HG03066 (cell line): ENCODE measurements around the gene MYH6.
"Not testable (repeated sequence)": the region's sequence is repeated elsewhere in the genome, so short reads cannot be mapped to it uniquely, and the experiment has no call there.

Experiments used
- ATAC-seq: cut with Tn5 transposase; IDR thresholded peaks from one replicate; pipeline ENCODE4 v1.9.1; 2021; ENCODE audit warnings: low read depth; ENCODE audit not compliant: unreplicated experiment

The MYH6 gene

DNA sequence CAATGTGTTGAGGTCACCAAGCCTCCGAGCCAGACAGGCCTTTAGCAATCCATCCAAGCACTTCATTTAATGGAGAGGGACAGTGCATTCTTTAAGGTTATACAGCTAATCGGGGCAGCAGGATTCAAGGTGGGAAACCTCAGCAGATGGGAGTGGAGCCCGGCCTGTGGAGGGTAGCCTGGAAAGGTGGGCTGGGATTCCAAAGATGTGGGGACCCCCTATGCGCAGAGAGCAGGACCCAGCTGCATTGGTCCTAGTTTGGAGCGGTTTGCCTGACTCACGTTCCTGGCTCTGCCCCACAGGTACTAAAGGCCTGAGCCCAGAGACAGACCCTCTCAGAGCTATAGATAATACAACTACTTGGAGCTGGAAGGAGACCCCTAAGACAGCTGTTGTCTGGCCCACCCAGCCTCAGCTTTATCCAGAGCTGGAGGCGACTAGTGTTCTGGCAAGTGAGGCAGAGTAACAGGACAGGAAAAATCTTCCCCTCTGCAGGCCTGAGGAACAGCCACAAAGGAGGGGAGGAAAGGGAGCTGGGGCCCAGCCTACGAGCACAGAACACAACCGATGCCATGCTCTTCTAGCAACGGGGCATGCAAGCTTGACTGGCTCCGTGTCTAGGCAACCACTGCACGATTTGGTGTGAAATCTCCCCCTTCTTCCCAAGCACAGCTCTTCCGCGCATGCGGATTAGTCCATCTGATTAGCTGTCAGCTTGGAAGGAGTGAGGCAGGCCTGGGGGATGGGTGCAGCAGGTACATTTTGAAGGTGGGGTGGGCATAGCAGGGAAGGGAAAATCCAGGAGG is 28.5 kb upstream of the MYH6 start:
- no peak for ATAC-seq

DNA sequence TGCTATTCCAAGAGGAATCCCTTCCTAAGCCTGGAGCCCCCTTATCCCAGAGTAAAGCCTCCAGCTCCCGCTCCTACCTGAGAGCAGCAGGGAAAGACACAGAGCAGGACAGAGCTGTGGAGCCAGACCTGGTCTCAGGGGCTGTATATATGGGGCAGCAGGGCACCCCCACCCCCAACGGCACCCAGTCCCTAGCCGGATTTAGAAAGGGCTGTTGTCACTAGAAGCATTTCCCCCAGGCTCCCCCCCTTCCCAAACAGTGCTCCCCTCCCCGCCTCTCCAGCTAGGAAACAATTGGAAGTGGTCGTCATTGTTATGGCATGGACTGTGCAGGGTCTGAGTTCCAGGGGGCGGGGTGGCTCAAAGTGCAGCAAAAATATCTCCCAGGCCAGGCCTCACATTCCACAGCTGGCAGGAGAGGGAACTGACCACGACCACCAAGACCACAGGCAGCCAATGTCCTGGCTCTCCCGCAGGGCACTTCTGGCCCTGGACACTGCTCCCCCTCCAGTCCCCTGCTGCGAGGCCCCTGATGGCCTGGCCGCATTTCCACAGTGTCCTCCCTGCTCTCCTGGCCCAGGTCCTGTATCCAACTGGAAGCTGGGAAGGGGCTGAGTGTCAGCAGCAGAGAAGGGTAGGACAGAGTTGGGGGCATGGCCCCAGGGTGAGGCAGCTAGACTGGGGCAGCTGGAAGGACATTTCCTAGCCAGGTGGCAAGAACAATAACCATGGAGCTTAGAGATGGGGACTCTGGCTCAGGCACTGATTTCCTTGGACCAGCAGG is 27.7 kb upstream of the MYH6 start, which contains the start of gene MYH7:
Gene MYH7 (minus strand): TSS at position 118 of the 784 bp plus-strand sequence. CDS start 1,928 bp downstream, outside the sequence.
- no peak for ATAC-seq

DNA sequence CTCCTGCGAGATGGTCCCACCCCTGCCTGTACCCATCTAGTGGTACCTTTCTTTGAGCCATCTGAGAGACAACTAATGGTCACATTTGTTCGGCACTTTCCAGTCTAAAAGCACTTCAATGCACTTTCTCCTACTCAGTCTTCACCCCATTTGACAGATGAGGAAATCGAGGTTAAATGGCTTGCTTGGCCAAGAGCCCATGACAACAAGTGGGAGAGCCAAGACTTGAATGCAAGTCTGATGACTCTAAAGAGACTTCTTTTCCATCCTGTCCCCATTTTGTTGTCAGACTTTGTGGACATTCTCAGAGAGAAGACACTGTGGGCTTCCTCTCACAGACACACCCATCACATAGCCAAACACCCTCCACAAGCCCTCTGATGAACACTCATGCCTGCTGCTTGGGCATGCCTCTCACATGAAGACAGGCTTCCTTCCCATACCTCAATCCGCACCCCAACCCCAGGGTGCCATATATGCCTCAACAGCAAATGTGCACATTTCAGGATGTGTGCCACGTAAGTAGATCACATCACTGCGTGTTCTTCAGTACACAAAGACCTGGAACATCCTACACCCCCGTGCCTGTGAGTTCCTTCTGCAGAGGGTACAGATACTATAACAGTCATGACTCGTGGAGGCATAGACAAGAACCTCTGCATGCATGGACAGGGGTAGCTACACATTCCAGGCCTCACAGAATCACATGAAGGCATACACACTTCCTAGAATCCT is 26.6 kb upstream of the MYH6 start:
- ATAC-seq: no peak

DNA sequence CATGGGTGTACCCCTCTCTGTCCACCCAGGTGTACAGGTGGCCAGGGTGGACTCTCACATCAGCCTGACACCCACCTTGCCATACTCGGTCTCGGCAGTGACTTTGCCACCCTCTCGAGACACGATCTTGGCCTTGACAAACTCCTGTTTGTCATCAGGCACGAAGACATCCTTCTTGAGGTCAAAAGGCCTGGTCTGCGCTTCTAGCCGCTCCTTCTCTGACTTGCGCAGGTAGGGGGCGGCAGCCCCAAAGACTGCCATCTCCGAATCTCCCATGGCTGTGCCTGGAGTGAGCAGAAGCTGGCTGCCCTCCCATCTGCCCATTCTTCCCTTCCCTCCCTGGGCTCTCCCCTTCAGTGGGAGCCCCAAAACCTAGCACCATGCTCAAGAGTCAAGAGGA is 25.4 kb upstream of the MYH6 start:
- no peak for ATAC-seq

GRCh38 chr14:23432946-23433345 is 24.9 kb upstream of the MYH6 start:
- ATAC-seq: no peak

- ATAC-seq: no peak
These were observed 24.2 kb upstream of the MYH6 start for GRCh38 chr14:23432102-23432925.

- no peak for ATAC-seq
These were observed 23.4 kb upstream of the MYH6 start for GRCh38 chr14:23431486-23431885.

DNA sequence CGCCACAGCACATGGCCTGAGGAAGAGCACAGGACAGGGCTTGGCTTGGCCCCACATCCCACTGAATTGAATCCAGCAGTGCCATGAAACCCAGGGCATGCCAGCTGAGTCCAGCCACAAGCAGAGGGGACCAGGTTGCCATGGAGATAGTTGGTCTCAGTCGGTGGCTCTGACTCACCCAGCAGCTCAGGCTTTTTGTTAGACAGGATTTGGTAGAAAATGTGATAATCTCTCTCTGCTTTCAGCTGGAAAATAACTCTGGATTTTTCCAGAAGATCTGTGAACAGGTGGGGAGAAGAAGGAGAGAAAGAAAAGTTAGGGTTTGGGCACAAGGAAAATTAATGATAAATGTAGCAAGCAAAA is 22.6 kb upstream of the MYH6 start:
- no peak for ATAC-seq

- no peak for ATAC-seq
These were observed 22.1 kb upstream of the MYH6 start for GRCh38 chr14:23430016-23430722.

DNA sequence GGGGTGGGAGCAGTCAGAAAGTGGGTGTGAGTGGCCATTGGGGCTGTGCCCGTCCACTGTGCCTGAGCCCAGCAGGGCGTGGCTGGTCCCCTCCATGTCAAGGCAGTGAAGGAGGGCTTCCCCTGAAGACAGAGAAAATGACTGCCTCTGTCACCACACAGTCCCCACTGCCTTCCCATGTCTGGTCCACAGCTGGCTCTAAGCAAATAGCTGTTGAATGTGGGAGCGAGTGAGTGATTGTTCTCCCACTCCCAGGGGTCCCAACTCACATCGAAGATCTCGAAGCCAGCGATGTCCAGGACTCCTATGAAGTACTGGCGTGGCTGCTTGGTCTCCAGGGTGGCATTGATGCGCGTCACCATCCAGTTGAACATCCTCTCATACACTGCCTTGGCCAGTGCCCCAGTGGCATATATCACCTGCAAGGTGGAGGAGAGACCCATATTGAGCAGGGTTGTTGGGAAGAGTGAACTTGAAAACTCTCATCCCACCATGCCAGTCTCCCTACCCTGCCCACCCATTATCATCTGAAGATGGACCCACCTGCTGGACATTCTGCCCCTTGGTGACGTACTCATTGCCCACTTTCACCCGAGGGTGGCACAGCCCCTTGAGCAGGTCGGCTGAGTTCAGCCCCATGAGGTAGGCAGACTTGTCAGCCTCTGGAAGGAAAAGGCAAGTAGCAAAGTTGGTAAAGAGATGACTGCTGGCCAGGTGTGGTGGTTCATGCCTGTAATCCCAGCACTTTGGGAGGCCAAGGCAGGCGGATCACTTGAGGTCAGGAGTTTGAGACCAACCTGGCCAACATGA is 20.8 kb upstream of the MYH6 start:
- ATAC-seq: no peak

GRCh38 chr14:23425798-23426197 is 17.7 kb upstream of the MYH6 start:
- not testable (repeated sequence) for ATAC-seq

DNA sequence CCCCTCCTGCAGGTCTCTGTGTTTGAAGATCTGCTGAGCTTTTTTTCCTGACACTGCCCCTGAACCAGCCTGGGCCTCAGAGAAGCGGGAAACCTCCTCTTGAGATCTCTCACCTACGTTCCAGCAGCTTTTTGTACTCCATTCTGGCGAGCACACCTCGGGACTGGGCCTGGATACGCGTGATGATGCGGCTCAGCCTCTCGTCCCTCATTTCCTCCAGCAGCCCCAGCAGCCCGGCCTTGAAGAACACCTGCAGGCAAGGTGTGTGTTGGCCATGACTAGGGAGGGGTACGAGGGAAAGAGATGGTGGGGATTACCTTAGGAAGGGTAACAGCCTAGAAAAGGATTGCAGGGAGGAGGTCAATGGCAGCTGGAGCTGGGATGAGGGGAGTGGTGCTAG is 17.1 kb upstream of the MYH6 start:
- no peak for ATAC-seq

DNA sequence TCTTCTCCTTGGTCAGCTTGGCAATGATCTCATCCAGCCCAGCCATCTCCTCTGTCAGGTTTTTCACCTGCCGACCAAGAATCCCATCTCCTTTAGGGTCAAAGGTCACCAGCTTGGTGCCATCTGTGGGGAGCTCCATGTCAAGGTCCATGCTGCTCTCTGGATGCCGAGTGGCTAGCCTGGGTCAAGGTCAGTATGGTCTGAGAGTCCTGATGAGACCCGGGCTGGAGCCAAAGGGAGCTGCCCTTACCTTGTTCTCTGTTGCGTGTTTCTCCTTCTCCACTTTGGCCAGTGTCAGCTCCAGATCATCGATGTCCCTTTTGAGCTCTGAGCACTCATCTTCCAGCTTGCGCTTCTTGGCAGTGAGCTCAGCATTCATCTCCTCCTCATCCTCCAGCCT is 15.6 kb upstream of the MYH6 start:
- ATAC-seq: no peak

DNA sequence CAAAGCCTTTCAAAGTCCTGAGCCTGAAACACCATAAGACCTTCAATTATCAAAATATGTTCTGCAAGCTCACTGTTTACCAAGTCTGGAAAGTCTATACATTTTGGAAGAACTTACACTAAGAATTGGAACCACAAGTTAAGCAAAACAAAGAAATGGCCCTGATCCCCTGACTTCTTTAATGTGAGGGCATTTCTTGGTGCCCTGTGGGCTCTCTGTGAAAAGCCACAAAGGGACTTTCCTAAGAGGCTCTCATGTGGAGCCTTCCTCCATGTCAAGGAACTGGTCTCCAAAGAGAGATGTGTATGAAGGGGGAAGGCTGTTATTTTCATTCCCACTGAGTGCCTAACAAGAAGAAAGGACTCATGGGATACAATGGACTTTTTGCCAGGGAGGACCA is 13.5 kb upstream of the MYH6 start:
- ATAC-seq: no peak

GRCh38 chr14:23419646-23420045 is 11.6 kb upstream of the MYH6 start:
- not testable (repeated sequence) for ATAC-seq

GRCh38 chr14:23418021-23418420 is 9.9 kb upstream of the MYH6 start:
- no peak for ATAC-seq

- ATAC-seq: not testable (repeated sequence)
These were observed 9.2 kb upstream of the MYH6 start for GRCh38 chr14:23417269-23417668.

DNA sequence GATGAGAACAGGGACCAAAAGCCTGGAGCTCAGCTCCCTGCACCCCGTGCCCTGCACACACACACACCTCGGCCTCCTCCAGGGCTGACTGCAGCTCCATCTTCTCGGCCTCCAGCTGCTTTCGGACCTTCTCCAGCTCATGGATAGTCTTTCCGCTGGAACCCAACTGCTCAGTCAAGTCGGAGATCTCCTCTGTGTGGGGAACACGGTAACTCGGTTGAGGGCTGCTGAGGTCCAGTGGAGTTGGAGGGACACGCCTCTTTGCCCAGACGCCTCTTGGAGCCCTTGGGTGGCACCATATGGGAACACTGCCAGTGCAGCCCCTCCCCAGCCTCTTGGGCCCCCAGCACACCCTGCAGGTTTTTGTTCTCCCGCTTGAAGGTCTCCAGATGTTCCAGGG is 8.7 kb upstream of the MYH6 start:
- no peak for ATAC-seq
